NCI-H2107 treated with DMSO at 0.1 percent for 48 hours (cell line): Measurements from ENCODE around the gene SOX6.

ENCODE experiments used
- DNase-seq: peaks from one replicate; lab custom pipeline; 2025; ENCODE audit not compliant: unreplicated experiment; lab: John Stamatoyannopoulos, UW

Gene SOX6

GRCh38 chr11:16365581-16366228 lies 9.4 kb upstream of the SOX6 start:
- peak; percentile 50 for DNase-seq

GRCh38 chr11:16364254-16364653 lies 7.9 kb upstream of the SOX6 start:
- no peak for DNase-seq

GRCh38 chr11:16363706-16364105 lies 7.4 kb upstream of the SOX6 start:
- DNase-seq: no peak

- no peak for DNase-seq
These were observed 4.9 kb upstream of the SOX6 start for GRCh38 chr11:16361108-16361865.

- DNase-seq: no peak
These were observed 3.0 kb upstream of the SOX6 start for GRCh38 chr11:16359369-16359768.

GRCh38 chr11:16358726-16359125 lies 2.4 kb upstream of the SOX6 start:
- DNase-seq: no peak

- DNase-seq: no peak
These were observed 1.4 kb upstream of the SOX6 start for GRCh38 chr11:16357775-16358174.

GRCh38 chr11:16356761-16357393 lies 531 bp upstream of the SOX6 start:
- DNase-seq: no peak

- DNase-seq: peak; percentile 73
These were observed 3.6 kb downstream of the SOX6 start for GRCh38 chr11:16352707-16353106.

GRCh38 chr11:16350125-16350524 lies 6.2 kb downstream of the SOX6 start:
- no peak for DNase-seq

GRCh38 chr11:16347928-16348685 lies 8.2 kb downstream of the SOX6 start:
- DNase-seq: peak; percentile 58

- no peak for DNase-seq
These were observed 9.4 kb downstream of the SOX6 start for GRCh38 chr11:16346975-16347374.

- no peak for DNase-seq
These were observed 14.5 kb downstream of the SOX6 start for GRCh38 chr11:16341853-16342252.

- DNase-seq: no peak
These were observed 18.0 kb downstream of the SOX6 start for GRCh38 chr11:16338393-16338792.

GRCh38 chr11:16337421-16338213 lies 18.7 kb downstream of the SOX6 start:
- no peak for DNase-seq

GRCh38 chr11:16336721-16337120 lies 19.6 kb downstream of the SOX6 start:
- no peak for DNase-seq

GRCh38 chr11:16336204-16336603 lies 20.1 kb downstream of the SOX6 start:
- DNase-seq: no peak

GRCh38 chr11:16335236-16335962 lies 20.9 kb downstream of the SOX6 start:
- no peak for DNase-seq

- DNase-seq: no peak
These were observed 29.6 kb downstream of the SOX6 start for GRCh38 chr11:16326679-16327297.

GRCh38 chr11:16322190-16322589 lies 34.2 kb downstream of the SOX6 start:
- no peak for DNase-seq
